T-cell (primary cell): ENCODE measurements around the gene SLC27A2. TPM values are rescaled to one million over a fixed set of nuclear protein-coding genes. Genes with fewer than 3 reads are reported as not detected.
"Not testable (repeated sequence)": the region's sequence is repeated elsewhere in the genome, so short reads cannot be mapped to it uniquely, and the experiment has no call there.

Source experiments
- ATAC-seq, 4 experiments: fragments of 200-7000 bp in 3 of 4; fragments of 150-1000 bp in 1 of 4; cut with Tn5 transposase; replicated peaks in 1 of 4; 1 replicate in 3 of 4; 2 replicates in 1 of 4; pipeline ENCODE4 v1.10.0; 2021; ENCODE audit warnings: moderate library complexity in 3 of 4, mild to moderate bottlenecking in 2 of 4, moderate number of reproducible peaks in 1 of 4
- CTCF ChIA-PET, 2 donors: fragments of 300-600 bp; sonication (Branson Sonifier 250); formaldehyde crosslinking; loops; one replicate each; lab custom pipeline; 2022; ENCODE audit warnings: antibody characterized with exemption in 2 of 2; lab: Charles Lee
- POLR2A ChIA-PET, 2 donors: fragments of 300-600 bp; sonication (Branson Sonifier 250); formaldehyde crosslinking; loops; one replicate each; lab custom pipeline; 2022; ENCODE audit warnings: antibody characterized with exemption in 2 of 2; lab: Charles Lee
- DNase-seq, 35 experiments: peaks; one replicate each; pipeline versions ENCODE4 v3.0.0 to v3.0.0-alpha.2; 2013 to 2023
- H3K27ac ChIP-seq: one replicate; pipeline ENCODE4 v1.5.1; 2013; ENCODE audit warnings: low read length
- H3K27me3 ChIP-seq, 2 experiments: replicated peaks in 1 of 2; 1 replicate in 1 of 2; 2 replicates in 1 of 2; pipeline versions ENCODE4 v1.6.1 to v1.7.0; 2013; ENCODE audit warnings: low read length in 1 of 2, mixed read lengths in 1 of 2; ENCODE audit not compliant: control insufficient read depth in 2 of 2, insufficient read depth in 2 of 2; ENCODE audit errors: extremely low read depth in 1 of 2
- H3K36me3 ChIP-seq, 2 donors: 1 replicate in 1 of 2; 2 replicates in 1 of 2; pipeline versions ENCODE4 v1.6.1 to v1.7.0; 2013; ENCODE audit warnings: low read length in 1 of 2; ENCODE audit not compliant: control insufficient read depth in 2 of 2, insufficient read depth in 1 of 2; ENCODE audit errors: extremely low read depth in 1 of 2
- H3K4me1 ChIP-seq, 2 experiments: 1 replicate in 1 of 2; 2 replicates in 1 of 2; pipeline versions ENCODE4 v1.6.1 to v1.7.0; 2013; ENCODE audit warnings: low read length in 2 of 2, mixed read lengths in 1 of 2; ENCODE audit not compliant: insufficient read depth in 2 of 2, control insufficient read depth in 1 of 2; ENCODE audit errors: extremely low read depth in 1 of 2
- H3K4me3 ChIP-seq, 2 donors: 1 replicate in 1 of 2; 2 replicates in 1 of 2; pipeline versions ENCODE4 v1.5.1 to v1.7.0; 2013; ENCODE audit warnings: mild to moderate bottlenecking in 2 of 2, low read length in 1 of 2, moderate library complexity in 1 of 2; ENCODE audit not compliant: control insufficient read depth in 1 of 2; ENCODE audit errors: extremely low read depth in 1 of 2
- H3K9me3 ChIP-seq: 2 replicates; pipeline ENCODE4 v1.7.0; 2013
- H3K27ac Mint-ChIP-seq, 2 donors: one replicate each; pipeline ENCODE4 v1.8.0; 2020 to 2021; ENCODE audit warnings: mild to moderate bottlenecking in 2 of 2, mixed read lengths in 2 of 2
- H3K27me3 Mint-ChIP-seq, 2 donors: one replicate each; pipeline ENCODE4 v1.8.0; 2021 to 2022; ENCODE audit warnings: mixed read lengths in 2 of 2
- H3K36me3 Mint-ChIP-seq: one replicate; pipeline ENCODE4 v1.8.0; 2021; ENCODE audit warnings: mixed read lengths
- H3K4me1 Mint-ChIP-seq, 3 donors: one replicate each; pipeline ENCODE4 v1.8.0; 2020 to 2022; ENCODE audit warnings: mixed read lengths in 3 of 3, mild to moderate bottlenecking in 1 of 3
- H3K4me3 Mint-ChIP-seq, 3 donors: one replicate each; pipeline ENCODE4 v1.8.0; 2020 to 2022; ENCODE audit warnings: mild to moderate bottlenecking in 3 of 3, mixed read lengths in 3 of 3, moderate library complexity in 3 of 3
- H3K9me3 Mint-ChIP-seq, 3 donors: one replicate each; pipeline ENCODE4 v1.8.0; 2020 to 2022; ENCODE audit warnings: mixed read lengths in 3 of 3
- WGBS: methylation state at CpG from one replicate; pipeline ENCODE4 v1.1.5; 2013; ENCODE audit warnings: missing lambda C conversion rate; ENCODE audit not compliant: insufficient coverage; 5-methylcytosine and 5-hydroxymethylcytosine counted together
- total RNA-seq, 35 experiments: library from RNA in 6 of 35; stranded (reverse) in 6 of 35; fragments of 120-200 nt in 1 of 35; gene quantifications; one replicate each; pipeline versions ENCODE4 v1.2.1 to v1.2.4 and lab custom pipeline; 2013 to 2026

The SLC27A2 gene
- total RNA-seq, 5 donors from 2014 or later (not counting 1 experiment from before 2014, with no cell fraction given): 0.56 to 1.1 (median 0.70) TPM

GRCh38 chr15:50151476-50151875 is 30.5 kb upstream of the SLC27A2 start:
- Histone ChIP-seq H3K27ac (no peak overlapping the region), H3K4me1 (no peaks in the 10 kb centered on the region), H3K4me3 (no peak overlapping the region), H3K27me3 (peaks cover 0 to 3% of the 10 kb centered on the region in 2 experiments), H3K36me3 (no peaks in the 10 kb centered on the region), H3K9me3 (no peaks in the 10 kb centered on the region)
- 83% methylated on average over 2 of the region's 2 CpGs for WGBS
- CTCF ChIA-PET: interaction anchor here in 1 of 2 donors (0.6 to 0.7 kb wide), 2 partner anchors 39 to 1327 kb away, joined by 5 to 7 read pairs; no protein-coding TSS in a partner anchor
- Mint-ChIP-seq H3K36me3 (no peaks in the 10 kb centered on the region), H3K4me3 (no peak overlapping the region), H3K4me1 (no peaks in the 10 kb centered on the region), H3K27me3 (no peaks in the 10 kb centered on the region), H3K27ac (no peak overlapping the region), H3K9me3 (peaks cover 0 to 8% (median 4%) of the 10 kb centered on the region in 3 donors)
- POLR2A ChIA-PET: interaction anchor here in 1 of 2 donors (0.6 kb wide), 1 partner anchor 195 kb away, joined by 6 read pairs; no protein-coding TSS in a partner anchor
- no peak for DNase-seq
- no peak for ATAC-seq

- WGBS: 100% methylated on average over 3 of the region's 28 CpGs
- H3K9me3 ChIP-seq, H3K27me3 Mint-ChIP-seq, H3K4me3 Mint-ChIP-seq, H3K27me3 ChIP-seq, DNase-seq, CTCF ChIA-PET, H3K4me1 Mint-ChIP-seq, H3K4me1 ChIP-seq, ATAC-seq, H3K27ac Mint-ChIP-seq, POLR2A ChIA-PET, H3K36me3 Mint-ChIP-seq, H3K36me3 ChIP-seq, H3K27ac ChIP-seq, H3K4me3 ChIP-seq: not testable (repeated sequence)
- H3K9me3 Mint-ChIP-seq: peaks cover 5 to 17% (median 16%) of the 10 kb centered on the region in 3 donors
These were observed 23.8 kb upstream of the SLC27A2 start for GRCh38 chr15:50158236-50158635.

DNA sequence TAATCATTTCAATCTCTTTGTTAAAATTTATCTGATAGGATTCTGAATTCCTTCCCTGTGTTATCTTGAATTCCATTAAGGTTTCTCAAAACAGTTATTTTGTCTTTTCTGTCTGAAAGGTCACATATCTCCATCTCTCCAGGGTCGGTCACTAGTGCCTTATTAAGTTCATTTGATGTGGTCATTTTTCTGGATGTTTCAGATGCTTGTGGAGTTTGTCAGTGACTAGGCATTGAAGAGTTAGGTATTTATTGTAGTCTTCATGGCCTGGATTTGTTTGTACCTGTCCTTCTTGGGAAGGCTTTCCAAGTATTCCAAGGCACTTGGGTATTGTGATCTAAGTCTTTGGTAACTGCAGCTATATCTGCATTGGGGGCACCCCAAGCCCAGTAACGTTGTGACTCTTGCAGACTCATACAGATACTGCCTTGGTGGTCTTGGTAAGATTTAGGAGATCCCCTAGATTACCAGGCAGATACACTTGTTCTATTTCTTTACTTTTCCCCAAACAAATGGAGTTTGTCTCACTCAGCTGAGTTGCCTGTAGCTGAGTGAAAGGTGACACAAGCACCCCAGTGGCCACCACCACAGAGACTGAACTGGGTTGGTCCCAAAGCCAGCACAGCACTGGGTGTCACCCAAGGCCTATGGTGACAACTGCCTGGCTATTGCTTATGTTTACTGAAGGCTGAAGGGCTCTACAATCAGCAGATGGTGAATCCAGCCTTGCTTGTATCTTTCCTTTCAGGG is 18.9 kb upstream of the SLC27A2 start:
- ChIA-PET CTCF (no interaction called here), POLR2A (no interaction called here)
- Histone ChIP-seq H3K27ac (no peak overlapping the region), H3K9me3 (no peaks in the 10 kb centered on the region), H3K27me3 (peaks cover 0 to 9% of the 10 kb centered on the region in 2 experiments), H3K36me3 (no peaks in the 10 kb centered on the region), H3K4me3 (no peak overlapping the region), H3K4me1 (no peaks in the 10 kb centered on the region)
- WGBS: 100% methylated on average over 1 of the region's 2 CpGs
- Mint-ChIP-seq H3K27ac (no peak overlapping the region), H3K4me1 (no peaks in the 10 kb centered on the region), H3K9me3 (peaks cover 0 to 5% (median 5%) of the 10 kb centered on the region in 3 donors), H3K4me3 (no peak overlapping the region), H3K27me3 (peaks cover 8 to 35% of the 10 kb centered on the region in 2 donors), H3K36me3 (no peaks in the 10 kb centered on the region)
- DNase-seq (no peak), ATAC-seq (no peak)

GRCh38 chr15:50163719-50164410 is 18.1 kb upstream of the SLC27A2 start:
- Mint-ChIP-seq H3K9me3 (peaks cover 0 to 5% (median 5%) of the 10 kb centered on the region in 3 donors), H3K4me3 (no peak overlapping the region), H3K27me3 (peaks cover 8 to 42% of the 10 kb centered on the region in 2 donors), H3K27ac (no peak overlapping the region), H3K4me1 (no peaks in the 10 kb centered on the region), H3K36me3 (no peaks in the 10 kb centered on the region)
- Histone ChIP-seq H3K4me3 (no peak overlapping the region), H3K9me3 (no peaks in the 10 kb centered on the region), H3K36me3 (no peaks in the 10 kb centered on the region), H3K27me3 (peaks cover 0 to 9% of the 10 kb centered on the region in 2 experiments), H3K27ac (no peak overlapping the region), H3K4me1 (no peaks in the 10 kb centered on the region)
- ATAC-seq (no peak), DNase-seq (no peak)
- 80% methylated on average over 2 of the region's 2 CpGs for WGBS
- POLR2A ChIA-PET: no interaction called here
- CTCF ChIA-PET: no interaction called here

GRCh38 chr15:50164458-50164857 is 17.5 kb upstream of the SLC27A2 start:
- Mint-ChIP-seq H3K9me3 (peaks cover 0 to 5% (median 0%) of the 10 kb centered on the region in 3 donors), H3K36me3 (no peaks in the 10 kb centered on the region), H3K27me3 (peaks cover 12 to 48% of the 10 kb centered on the region in 2 donors), H3K4me1 (no peaks in the 10 kb centered on the region), H3K4me3 (no peak overlapping the region), H3K27ac (no peak overlapping the region)
- Histone ChIP-seq H3K27me3 (peaks cover 0 to 9% of the 10 kb centered on the region in 2 experiments), H3K27ac (no peak overlapping the region), H3K4me1 (no peaks in the 10 kb centered on the region), H3K9me3 (no peaks in the 10 kb centered on the region), H3K36me3 (no peaks in the 10 kb centered on the region), H3K4me3 (no peak overlapping the region)
- ATAC-seq: no peak
- no peak for DNase-seq
- ChIA-PET POLR2A (no interaction called here), CTCF (no interaction called here)
- 100% methylated on average over 1 of the region's 1 CpG for WGBS

- Mint-ChIP-seq H3K36me3 (no peaks in the 10 kb centered on the region), H3K27ac (no peak overlapping the region), H3K4me1 (no peaks in the 10 kb centered on the region), H3K4me3 (no peak overlapping the region), H3K9me3 (peaks cover 0 to 5% (median 0%) of the 10 kb centered on the region in 3 donors), H3K27me3 (peaks cover 12 to 48% of the 10 kb centered on the region in 2 donors)
- ATAC-seq (no peak), DNase-seq (no peak)
- H3K4me1 ChIP-seq: no peaks in the 10 kb centered on the region
- ChIA-PET POLR2A (no interaction called here), CTCF (no interaction called here)
- H3K36me3 ChIP-seq: no peaks in the 10 kb centered on the region
- no CpG with 5 or more reads among the region's 1 CpG for WGBS
- no peaks in the 10 kb centered on the region for H3K9me3 ChIP-seq
- H3K4me3 ChIP-seq: no peak overlapping the region
- H3K27ac ChIP-seq: no peak overlapping the region
- H3K27me3 ChIP-seq: peaks cover 0 to 9% of the 10 kb centered on the region in 2 experiments
These were observed 15.8 kb upstream of the SLC27A2 start for GRCh38 chr15:50166216-50166615.
